GM21737 (cell line): ENCODE results near the gene HERC5.
"Not testable (repeated sequence)": the region's sequence is repeated elsewhere in the genome, so short reads cannot be mapped to it uniquely, and the experiment has no call there.

Experiments used
- ATAC-seq: cut with Tn5 transposase; IDR thresholded peaks from one replicate; pipeline ENCODE4 v1.9.1; 2021; ENCODE audit warnings: mild to moderate bottlenecking, moderate library complexity; ENCODE audit not compliant: unreplicated experiment

HERC5 gene

DNA sequence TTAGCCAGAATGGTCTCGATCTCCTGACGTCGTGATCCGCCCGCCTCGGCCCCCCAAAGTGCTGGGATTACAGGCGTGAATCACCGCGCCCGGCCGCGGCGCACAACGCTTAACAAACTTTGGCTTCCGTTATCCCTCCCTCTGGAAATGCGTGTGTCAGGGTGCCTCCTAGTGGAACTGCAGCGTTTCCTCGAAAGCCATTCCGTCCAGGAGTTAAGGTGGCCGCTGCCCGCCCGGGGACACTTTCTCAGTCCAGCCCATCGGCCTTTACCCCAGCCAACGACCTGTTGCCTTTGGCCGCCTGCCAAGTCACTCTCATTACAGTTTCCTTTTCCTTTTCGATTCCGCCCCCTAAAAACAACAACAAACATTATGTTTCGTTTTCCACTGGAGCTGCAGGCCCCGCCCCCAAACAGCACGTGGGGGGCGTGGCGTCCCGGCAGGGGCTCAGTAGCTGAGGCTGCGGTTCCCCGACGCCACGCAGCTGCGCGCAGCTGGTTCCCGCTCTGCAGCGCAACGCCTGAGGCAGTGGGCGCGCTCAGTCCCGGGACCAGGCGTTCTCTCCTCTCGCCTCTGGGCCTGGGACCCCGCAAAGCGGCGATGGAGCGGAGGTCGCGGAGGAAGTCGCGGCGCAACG lies at the start of gene HERC5:
TSS of gene HERC5 (plus strand) at position 450 of the 637 bp plus-strand sequence. CDS start at position 601, 151 bp downstream.
- peak; percentile 90 for ATAC-seq

DNA sequence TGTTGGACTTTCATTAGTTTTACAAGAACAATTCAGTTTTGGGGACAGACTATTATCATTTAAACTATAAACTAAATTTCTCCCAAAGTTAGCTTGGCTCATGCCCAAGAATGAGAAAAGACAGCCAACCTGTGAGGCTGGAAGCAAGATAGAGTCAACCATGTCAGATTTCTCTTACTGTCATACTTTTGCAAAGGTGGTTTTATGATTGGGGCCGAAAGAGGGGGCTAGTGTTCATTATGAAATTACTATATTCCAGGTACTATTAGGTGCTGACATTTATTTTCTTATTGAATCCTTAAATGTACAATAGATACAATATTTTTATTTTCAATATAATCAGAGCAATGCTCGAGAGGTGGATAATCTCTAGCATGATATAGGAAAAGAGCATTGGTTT lies 47.7 kb upstream of the HERC5 start:
- no peak for ATAC-seq

DNA sequence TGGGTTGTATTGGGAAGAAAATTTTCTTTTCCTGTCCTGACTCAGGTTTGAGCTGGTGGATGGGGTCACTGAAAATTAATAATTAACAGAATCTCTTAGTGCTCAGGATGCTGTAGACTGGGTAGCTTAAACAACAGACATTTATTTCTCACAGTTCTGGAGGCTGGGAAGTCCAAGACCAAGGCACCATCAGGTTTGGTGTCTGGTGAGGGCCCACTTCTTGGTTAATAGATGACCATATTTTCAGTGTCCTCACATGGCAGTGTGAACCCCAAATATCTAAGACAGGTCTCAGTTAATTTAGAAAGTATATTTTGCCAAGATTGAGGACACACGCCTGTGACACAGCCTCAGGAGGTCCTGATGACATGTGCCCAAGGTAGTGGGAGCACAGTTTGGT lies 47.1 kb upstream of the HERC5 start:
- ATAC-seq = no peak

DNA sequence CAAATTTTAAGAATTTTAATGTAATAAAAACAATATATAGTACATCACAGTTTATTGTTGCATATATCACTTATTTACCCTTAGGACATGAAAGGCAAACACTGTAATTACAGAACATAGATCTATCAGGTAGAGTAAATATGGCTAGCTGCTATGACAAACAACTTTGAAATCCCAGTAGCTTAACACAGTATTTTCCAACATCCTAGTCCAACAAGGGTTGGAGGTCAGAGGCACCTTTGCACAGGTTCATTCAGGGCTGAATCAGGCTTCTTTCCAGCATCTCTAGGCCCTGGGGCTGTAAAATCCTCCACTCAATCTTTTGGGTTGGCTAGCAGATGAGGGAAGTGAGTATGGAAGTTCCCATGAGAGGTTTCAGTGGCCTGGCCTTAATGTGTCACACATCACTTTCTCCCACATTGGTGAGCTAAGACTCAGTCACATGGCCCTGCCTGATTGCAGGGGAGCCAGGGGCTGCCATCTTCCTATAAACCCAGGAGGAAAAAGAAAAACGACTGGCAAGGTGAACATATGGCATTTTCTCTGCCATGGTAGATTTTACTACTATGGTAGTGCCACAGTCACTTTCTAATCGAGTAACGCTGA lies 45.3 kb upstream of the HERC5 start:
- no peak for ATAC-seq

DNA sequence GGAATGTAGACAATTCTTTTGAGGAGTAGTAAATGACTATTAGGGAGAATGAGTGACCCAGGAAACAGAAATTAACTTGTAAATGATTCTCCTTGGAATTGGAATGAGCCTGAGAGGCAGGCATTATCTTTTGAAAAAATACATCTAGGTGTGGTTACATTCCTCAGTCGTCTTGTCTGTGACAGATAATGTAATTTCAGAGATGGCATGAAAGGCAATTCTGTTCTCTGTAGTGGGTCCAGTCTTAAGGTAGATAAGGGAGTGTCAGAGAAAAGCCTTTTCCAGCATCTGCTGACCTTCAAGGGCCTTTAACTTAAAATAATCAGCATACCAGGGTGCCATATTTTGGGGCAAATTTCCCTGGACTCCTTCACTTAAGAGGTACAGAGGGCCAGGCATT lies 43.1 kb upstream of the HERC5 start:
- ATAC-seq = no peak

DNA sequence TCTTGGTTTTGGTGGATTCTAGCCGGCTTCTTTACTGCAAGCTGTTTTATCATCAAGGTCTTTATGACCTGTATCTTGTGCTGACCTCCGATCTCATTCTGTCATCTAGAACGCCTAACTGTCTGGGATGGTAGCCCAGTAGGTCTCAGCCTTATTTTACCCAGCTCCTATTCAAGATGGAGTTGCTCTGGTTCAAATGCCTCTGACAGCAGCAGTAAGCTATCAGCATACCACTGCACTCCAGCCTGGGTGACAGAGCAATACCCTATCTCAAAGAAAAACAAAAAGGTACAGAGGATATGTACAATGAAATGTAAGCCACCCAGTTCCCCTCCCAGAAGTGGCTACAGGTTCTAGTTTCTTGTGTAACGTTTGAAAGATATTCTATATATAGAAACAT lies 42.2 kb upstream of the HERC5 start:
- no peak for ATAC-seq

DNA sequence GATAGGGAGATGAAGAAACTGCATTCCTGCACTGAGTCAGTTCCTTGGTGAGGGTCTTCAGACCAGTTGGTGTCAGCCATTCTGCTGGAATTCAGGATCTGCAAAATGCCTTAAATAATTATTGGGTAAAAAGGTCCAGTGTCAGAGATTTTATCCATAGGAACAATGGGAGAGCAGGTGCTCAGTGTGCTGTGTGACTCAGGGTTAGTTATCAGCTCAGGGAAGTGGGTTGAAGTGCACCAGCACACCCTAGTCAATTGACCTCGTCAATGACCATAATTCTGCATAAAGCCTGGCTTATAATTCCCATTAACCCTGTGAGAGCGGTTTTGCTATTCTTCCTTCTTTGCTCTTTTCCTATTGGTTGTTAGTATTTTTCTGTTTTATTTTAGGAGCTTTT lies 40.9 kb upstream of the HERC5 start:
- no peak for ATAC-seq

DNA sequence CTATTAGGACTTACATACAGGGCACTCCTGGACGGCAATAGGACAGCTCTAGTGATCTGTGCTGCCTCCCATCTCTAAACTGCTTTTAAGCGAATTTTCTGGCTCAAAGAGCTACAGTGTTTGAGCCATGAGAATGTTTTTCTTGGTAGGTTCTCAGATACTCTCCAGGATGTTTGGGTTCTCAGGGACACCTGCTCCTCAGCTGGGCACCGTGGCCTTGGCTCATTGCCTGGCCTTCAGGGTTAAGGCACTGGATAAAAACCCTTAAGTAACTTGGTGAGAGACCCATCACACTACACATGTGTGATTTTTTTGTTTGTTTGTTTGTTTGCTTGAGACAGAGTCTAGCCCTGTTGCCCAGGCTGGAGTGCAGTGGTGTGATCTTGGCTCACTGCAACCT lies 38.5 kb upstream of the HERC5 start:
- no peak for ATAC-seq

DNA sequence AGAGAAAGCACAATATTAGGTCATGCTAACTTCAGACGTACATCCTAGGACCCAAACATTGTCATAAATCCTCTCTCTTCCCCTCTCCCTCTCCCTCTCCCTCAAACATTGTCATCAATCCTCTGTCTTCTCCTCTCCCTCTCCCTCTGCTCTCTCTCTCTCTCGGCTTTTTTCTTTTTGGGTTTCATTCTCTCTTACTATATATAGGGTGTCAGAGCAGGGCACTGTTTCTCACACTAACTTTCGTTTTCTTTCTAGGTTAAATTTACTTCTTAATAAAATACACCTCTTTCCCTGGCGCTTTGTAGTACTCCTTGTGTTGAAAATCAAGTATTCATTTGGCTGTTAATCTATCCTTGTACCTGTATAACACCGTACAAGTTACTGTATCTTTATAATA lies 37.0 kb upstream of the HERC5 start:
- no peak for ATAC-seq

DNA sequence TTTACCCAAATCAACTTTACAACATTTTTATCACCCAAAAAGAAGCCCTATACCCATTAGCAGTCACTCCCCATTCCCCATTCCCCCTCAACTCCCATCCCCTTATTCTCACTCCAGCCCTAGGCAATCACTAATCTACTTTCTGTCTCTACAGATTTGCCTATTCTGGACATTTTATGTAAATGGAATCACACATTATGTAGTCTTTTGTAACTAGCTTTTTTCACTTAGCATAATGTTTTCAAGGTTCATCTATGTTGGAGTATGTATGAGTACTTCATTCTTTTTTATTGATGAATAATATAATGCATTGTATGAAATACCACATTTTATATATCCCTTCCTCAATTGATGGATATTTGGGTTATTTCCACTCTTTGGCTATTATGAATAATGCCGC lies 36.1 kb upstream of the HERC5 start:
- ATAC-seq = no peak

DNA sequence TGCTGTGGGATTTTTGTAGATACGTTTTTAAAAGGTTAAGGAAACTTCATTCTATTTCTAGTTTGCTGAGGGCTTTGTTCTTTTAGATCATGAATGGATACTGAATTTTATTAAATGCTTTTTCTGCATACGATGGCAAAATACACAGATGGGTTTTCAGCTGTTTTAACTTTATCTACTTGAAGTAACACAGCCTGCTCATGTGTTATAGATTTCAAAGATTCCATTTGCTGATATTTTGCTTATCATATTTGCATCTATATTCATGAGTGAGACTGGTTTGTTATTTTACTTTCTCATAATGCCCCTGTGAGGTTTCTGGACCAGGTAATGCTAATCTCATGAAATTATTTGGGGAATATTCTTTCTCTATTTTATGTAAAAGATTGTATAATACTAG lies 34.5 kb upstream of the HERC5 start:
- no peak for ATAC-seq

DNA sequence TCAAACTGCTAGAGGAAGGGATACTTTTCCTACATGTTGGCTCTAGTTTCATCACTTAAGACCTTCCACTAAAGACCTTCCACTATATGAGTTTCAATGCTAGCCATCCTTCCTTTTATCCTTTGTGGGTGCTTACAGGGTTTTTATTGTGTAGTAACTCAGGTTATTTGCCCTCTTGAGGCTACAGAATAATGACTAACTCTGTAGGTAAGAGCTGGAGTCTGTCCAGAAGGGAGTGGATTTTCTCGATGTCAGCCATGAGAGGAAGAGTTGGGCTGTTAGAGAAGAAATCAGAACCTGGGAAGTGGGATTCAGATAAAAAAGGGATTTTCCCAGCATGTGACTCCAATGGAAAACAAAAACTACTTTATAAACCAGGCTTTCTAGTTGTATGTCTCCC lies 27.5 kb upstream of the HERC5 start:
- ATAC-seq = no peak

DNA sequence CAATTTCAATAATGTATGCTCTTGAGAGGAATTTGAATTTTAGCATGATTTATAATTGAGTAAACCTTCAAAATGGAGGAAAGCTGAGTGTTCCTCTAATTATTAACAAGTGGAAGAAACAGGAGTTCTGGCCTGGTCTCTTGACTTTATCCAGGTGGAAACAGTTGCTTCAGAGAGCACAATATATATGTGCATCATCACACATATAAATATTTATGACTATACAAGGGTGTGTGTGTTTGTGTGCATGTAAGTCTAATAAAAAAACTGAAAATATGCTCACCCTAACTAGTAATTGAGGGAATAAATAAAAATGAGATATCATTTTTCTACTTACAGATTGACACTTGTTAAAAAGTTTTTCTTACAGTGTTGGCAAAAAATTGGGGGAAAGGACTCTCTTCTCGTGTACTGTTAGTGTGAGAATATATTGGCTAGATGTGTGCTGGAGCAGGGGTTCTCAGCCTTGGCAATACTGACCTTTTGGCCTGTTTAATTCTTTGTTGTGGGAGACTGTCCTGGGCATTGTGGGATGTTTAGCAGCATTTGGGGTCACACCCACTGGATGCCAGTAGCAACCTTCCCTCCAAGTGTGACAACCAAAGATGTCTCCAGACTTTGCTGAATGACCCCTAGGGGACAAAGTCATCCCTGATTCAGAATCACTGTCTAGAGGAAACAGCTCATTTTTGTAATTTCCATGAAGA lies 20.8 kb upstream of the HERC5 start:
- ATAC-seq = no peak

DNA sequence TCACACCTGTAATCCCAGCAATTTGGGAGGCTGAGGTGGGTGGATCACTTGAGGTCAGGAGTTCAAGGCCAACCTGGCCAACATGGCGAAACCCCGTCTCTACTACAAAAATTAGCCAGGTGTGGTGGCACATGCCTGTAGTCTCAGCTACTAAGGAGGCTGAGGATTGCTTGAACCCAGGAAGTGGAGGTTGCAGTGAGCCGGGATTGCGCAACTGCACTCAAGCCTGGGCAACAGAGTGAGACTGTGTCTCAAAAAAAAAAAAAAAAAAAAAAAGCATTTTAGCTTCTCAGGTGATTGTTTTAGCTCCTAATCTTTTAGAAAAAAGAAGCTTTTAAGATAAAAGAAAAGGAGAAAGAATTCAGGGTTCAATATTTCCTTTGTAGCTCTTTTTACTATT lies 19.0 kb upstream of the HERC5 start:
- not testable (repeated sequence) for ATAC-seq

DNA sequence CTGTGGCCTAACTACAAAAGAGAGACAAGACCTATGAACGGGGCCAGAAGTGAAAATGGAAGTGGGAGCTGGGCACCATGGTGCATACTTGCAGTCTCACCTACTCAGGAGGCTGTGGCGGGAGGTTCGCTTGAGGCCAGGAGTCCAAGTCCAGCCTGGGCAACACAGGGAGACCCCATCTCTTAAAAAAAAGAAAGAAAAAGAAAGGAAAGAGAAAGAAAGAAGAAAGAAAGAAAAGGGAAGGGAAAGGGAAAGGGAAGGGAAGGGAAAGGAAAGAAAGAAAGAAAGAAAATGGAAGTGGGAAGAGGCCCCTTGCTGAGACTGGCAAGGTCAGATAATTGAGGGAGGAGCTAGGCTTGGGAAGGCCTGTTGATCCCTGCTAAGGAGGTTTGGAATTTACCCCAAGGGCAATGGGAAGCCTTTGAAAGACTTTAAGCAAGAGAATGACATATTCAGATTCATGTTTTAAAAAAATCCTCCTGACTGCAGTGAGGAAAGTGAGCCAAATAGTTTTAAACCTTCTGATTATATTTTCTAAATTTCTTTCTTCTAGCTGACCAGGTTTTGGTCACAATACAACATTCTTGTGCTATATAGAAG lies 17.7 kb upstream of the HERC5 start:
- ATAC-seq = no peak

DNA sequence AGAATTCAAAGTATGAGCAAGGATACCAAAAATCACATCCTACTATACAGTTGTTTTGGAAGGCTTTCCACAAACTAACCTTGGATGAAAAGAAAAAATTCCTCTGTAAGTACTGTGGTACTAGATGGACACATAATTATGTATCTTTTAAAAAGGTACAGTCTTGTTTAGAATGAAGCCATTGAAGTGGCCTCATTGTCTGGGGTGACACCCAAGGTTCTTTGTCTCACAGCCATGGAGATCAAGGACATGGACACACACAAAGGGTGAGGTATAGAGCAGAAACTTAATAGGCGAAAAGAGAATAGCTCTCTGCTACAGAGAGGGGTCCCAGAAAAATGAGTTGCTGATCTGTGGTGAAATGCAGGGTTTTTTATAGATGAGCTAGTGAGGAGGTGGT lies 16.8 kb upstream of the HERC5 start:
- no peak for ATAC-seq

DNA sequence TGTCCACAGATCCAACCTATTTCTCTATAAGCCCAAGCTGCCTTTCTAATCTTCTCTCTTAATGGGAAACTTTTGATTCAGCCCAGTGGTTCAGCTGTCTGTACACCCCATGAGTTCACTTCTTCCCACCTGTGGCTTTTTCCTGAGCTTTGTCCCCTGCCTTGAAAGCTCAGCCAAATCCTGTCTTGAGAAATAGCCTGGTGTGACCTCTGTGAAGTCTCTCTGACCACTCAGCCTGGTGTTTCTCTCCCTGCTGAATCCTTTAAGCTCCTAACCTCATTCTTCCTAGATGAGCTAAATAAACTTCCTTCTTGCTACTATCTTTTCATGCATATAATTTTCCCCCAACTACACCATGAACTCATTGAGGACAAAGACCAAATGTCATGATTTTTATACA lies 15.2 kb upstream of the HERC5 start:
- no peak for ATAC-seq

DNA sequence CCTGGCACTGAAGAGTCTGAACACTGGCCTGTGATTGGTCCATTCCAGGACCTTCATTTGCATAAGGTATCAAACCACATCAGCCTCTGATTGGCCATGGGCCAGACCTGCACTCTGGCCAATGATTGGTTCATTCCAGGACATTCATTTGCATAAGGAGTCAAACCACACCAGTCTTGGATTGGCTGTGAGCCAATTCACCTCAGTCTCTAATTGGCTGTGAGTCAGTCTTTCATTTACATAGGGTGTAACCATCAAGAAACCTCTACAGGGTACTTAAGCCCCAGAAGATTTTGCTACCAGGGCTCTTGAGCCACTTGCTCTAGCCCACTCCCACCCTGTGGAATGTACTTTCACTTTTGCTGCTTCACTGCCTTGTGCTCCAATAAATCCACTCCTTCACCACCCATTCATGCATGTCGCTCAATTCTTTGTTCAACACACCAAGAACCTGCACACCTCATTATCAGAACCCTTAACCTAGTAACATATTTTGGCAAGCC lies 14.2 kb upstream of the HERC5 start:
- ATAC-seq = no peak

DNA sequence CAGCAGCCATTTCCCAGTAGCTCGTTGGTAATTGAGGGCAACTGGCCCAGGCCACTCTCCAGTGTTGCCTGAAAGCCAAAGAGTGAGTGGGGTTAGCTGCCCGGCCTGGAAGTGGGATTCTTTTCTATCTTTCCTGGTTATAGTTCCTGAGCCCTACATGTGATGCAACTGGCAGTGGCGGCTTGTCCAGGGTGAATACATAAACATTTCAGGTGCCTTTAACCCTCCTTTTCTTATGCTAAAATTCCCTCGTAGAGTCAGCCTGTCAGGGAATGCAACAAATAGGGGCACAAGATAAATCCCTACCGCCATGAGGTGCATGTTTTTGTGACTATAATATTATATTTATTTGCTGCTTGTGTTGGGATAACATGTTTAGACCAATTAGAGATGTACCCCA lies 13.4 kb upstream of the HERC5 start:
- ATAC-seq = no peak

DNA sequence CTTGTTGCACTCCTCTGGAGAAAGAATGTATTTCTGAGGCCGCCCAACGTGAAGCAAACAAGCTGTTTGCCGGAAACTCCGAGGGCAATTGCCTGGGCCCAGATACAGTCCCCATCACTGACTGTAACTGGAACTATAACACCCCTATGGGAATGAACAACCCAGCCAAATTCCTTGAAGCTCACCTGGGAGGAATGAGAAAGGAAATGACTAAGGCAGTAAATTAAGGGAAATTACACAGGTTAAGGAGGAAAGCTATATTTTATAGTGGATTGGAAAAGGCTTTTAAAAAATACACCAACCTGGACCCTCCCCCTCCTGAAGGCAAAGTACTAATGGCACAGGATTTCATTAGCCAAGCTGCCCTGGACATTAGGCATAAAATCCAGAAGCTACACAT lies 11.7 kb upstream of the HERC5 start:
- no peak for ATAC-seq

DNA sequence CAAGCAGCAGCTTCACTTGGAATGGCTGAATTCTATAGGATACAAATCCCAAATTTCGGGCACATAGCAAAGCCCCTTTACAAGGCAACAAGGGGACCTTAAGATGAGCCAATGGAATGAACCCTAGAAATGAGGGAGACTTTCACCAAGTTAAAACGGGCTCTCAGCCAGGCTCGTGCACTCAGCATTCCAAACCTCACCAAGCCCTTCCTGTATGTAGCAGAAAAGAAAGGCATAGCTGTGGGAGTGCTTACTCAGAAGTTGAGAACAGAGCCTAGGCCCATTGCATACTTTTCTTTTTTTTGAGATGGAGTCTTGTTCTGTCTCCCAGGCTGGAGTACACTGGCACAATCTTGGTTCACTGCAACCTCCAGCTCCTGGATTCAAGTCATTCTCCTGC lies 10.8 kb upstream of the HERC5 start:
- no peak for ATAC-seq
